Measurements from ENCODE around the gene TSC2. TPM values are rescaled to one million over a fixed set of nuclear protein-coding genes. Genes with fewer than 3 reads are reported as not detected.

Gene TSC2
- total and polyA plus RNA-seq, 2 of the 13 experiments (the other 11 are each of a cell fraction or from before 2014, with no cell fraction given) = 19.6 to 40.4 TPM

DNA sequence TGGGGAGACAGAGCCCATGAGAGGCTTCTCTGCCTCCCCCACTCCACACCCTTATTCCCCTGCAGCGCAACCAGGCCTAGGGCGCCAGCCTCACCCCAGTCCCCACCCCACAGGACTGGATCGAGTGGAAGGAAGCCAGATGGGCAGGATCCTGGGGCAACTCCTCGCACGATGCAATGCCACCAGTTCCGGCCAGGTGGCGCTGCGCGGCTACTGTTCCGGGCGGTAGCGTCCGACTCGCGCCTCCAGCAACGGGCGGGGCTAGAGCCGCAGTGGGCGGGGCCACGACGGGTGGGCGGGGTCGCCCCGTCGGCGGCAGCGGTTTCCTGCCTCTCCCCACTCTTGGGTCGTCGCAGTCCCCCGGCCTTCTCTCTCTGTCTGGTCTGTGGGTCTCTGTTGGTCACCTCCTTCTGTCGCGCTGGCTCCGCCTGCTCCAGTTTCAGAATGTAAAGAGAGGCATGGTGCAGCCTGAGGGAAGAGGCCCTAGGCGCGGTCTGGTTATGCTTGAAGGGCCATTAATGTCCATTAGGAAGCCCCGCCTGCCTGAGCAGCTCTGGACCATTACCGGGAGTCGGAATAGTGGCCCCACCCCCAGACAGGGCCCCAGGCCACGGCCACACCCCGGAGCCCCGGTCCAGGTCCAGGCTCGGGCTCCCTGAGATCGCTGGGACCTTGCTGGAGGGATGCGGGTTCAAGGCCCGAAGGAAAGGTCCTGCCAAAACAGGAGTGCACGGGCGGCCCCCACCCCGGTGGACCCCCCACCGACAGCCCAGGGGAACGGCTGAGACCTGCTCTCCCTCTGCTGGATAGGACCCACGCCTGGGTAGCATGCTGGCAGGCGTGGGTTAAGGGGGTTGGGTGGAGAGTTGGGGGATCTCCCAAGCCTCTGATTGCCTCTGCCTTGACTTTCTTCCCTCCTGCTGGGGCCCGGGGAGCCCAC, 24.4 kb upstream of the TSC2 start (continued):
- TF ChIP-seq ZBTB40 (IDR thresholded peaks at IDR 0.05) (no peak), ZBTB40 (CRISPR knock-in tag; IDR thresholded peaks at IDR 0.05) (no peak; the same call in 1 of the 2 replicates), ZNF766 (CRISPR knock-in tag; IDR thresholded peaks at IDR 0.05; ENCODE audit: borderline replicate concordance) (peak; percentile 50; the same call in 1 of the 2 replicates), KDM4B (CRISPR knock-in tag; IDR thresholded peaks at IDR 0.05) (0 out of 2 replicates have a peak, but pooled peaks have one; percentile 75), ZNF556 (CRISPR knock-in tag; IDR thresholded peaks at IDR 0.05; ENCODE audit: borderline replicate concordance) (no peak), ZNF878 (CRISPR knock-in tag; IDR thresholded peaks at IDR 0.05) (no peak), ZNF710 (CRISPR knock-in tag; IDR thresholded peaks at IDR 0.05; ENCODE audit: borderline replicate concordance) (peak; percentile 40; the same call in 1 of the 2 replicates), NRL (CRISPR knock-in tag; IDR thresholded peaks at IDR 0.05; ENCODE audit: borderline replicate concordance) (0 out of 2 replicates have a peak, but pooled peaks have one; percentile 65)
- TF ChIP-seq, protein P1, sequence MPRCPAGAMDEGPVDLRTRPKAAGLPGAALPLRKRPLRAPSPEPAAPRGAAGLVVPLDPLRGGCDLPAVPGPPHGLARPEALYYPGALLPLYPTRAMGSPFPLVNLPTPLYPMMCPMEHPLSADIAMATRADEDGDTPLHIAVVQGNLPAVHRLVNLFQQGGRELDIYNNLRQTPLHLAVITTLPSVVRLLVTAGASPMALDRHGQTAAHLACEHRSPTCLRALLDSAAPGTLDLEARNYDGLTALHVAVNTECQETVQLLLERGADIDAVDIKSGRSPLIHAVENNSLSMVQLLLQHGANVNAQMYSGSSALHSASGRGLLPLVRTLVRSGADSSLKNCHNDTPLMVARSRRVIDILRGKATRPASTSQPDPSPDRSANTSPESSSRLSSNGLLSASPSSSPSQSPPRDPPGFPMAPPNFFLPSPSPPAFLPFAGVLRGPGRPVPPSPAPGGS (CRISPR knock-in tag; IDR thresholded peaks at IDR 0.05) = no peak
- TF ChIP-seq, protein P2, sequence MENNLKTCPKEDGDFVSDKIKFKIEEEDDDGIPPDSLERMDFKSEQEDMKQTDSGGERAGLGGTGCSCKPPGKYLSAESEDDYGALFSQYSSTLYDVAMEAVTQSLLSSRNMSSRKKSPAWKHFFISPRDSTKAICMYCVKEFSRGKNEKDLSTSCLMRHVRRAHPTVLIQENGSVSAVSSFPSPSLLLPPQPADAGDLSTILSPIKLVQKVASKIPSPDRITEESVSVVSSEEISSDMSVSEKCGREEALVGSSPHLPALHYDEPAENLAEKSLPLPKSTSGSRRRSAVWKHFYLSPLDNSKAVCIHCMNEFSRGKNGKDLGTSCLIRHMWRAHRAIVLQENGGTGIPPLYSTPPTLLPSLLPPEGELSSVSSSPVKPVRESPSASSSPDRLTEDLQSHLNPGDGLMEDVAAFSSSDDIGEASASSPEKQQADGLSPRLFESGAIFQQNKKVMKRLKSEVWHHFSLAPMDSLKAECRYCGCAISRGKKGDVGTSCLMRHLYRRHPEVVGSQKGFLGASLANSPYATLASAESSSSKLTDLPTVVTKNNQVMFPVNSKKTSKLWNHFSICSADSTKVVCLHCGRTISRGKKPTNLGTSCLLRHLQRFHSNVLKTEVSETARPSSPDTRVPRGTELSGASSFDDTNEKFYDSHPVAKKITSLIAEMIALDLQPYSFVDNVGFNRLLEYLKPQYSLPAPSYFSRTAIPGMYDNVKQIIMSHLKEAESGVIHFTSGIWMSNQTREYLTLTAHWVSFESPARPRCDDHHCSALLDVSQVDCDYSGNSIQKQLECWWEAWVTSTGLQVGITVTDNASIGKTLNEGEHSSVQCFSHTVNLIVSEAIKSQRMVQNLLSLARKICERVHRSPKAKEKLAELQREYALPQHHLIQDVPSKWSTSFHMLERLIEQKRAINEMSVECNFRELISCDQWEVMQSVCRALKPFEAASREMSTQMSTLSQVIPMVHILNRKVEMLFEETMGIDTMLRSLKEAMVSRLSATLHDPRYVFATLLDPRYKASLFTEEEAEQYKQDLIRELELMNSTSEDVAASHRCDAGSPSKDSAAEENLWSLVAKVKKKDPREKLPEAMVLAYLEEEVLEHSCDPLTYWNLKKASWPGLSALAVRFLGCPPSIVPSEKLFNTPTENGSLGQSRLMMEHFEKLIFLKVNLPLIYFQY (CRISPR knock-in tag; IDR thresholded peaks at IDR 0.05; ENCODE audit: borderline replicate concordance) = no peak
